Activated naive CD4-positive, alpha-beta T cell treated with anti-CD3 and anti-CD28 coated beads, Interleukin-2, amount 50 U/mL, for 24 hours (primary cell): Measurements from ENCODE around the gene PRTG.
A peak's percentile ranks its signal among the peaks of the same experiment; 100 is the strongest.
"Not testable (repeated sequence)": the region's sequence is repeated elsewhere in the genome, so short reads cannot be mapped to it uniquely, and the experiment has no call there.

Experiments used
- H3K27ac Mint-ChIP-seq: one replicate; pipeline ENCODE4 v1.8.0; 2021; ENCODE audit warnings: mild to moderate bottlenecking, mixed read lengths
- H3K27me3 Mint-ChIP-seq: one replicate; pipeline ENCODE4 v1.8.0; 2021; ENCODE audit warnings: mixed read lengths
- H3K36me3 Mint-ChIP-seq: one replicate; pipeline ENCODE4 v1.8.0; 2021; ENCODE audit warnings: mixed read lengths
- H3K4me1 Mint-ChIP-seq: one replicate; pipeline ENCODE4 v1.8.0; 2021; ENCODE audit warnings: mixed read lengths
- H3K4me3 Mint-ChIP-seq: one replicate; pipeline ENCODE4 v1.8.0; 2021; ENCODE audit warnings: mild to moderate bottlenecking, mixed read lengths
- H3K9me3 Mint-ChIP-seq: one replicate; pipeline ENCODE4 v1.8.0; 2021; ENCODE audit warnings: mixed read lengths

The PRTG gene

GRCh38 chr15:55734641-55735040 is 8.3 kb downstream of the PRTG start:
- H3K4me1 Mint-ChIP-seq = no peaks in the 10 kb centered on the region
- no peaks in the 10 kb centered on the region for H3K9me3 Mint-ChIP-seq

GRCh38 chr15:55733461-55733860 is 9.5 kb downstream of the PRTG start:
- not testable (repeated sequence) for H3K9me3 Mint-ChIP-seq, H3K36me3 Mint-ChIP-seq, H3K4me1 Mint-ChIP-seq, H3K27ac Mint-ChIP-seq, H3K4me3 Mint-ChIP-seq
- peaks cover 13% of the 10 kb centered on the region for H3K27me3 Mint-ChIP-seq

More at GRCh38 chr15:55734641-55735040, 8.3 kb downstream of the PRTG start:
- Mint-ChIP-seq H3K27me3 (peaks cover 15% of the 10 kb centered on the region), H3K4me3 (no peak overlapping the region), H3K27ac (no peak overlapping the region), H3K36me3 (no peaks in the 10 kb centered on the region)

GRCh38 chr15:55721554-55722185 is 21.3 kb downstream of the PRTG start:
- Mint-ChIP-seq H3K9me3 (peaks cover 5% of the 10 kb centered on the region), H3K4me3 (no peak overlapping the region), H3K27me3 (peaks cover 22% of the 10 kb centered on the region), H3K27ac (peak overlapping the region; percentile 25), H3K4me1 (no peaks in the 10 kb centered on the region), H3K36me3 (no peaks in the 10 kb centered on the region)

GRCh38 chr15:55715355-55716076 is 27.4 kb downstream of the PRTG start:
- H3K4me1 Mint-ChIP-seq = no peaks in the 10 kb centered on the region
- H3K9me3 Mint-ChIP-seq = no peaks in the 10 kb centered on the region
- no peak overlapping the region for H3K4me3 Mint-ChIP-seq
- no peaks in the 10 kb centered on the region for H3K36me3 Mint-ChIP-seq
- no peak overlapping the region for H3K27ac Mint-ChIP-seq
- H3K27me3 Mint-ChIP-seq = peaks cover 7% of the 10 kb centered on the region

GRCh38 chr15:55714064-55714463 is 28.9 kb downstream of the PRTG start:
- Mint-ChIP-seq H3K36me3 (no peaks in the 10 kb centered on the region), H3K27me3 (peaks cover 4% of the 10 kb centered on the region)

GRCh38 chr15:55712363-55712762 is 30.6 kb downstream of the PRTG start:
- Mint-ChIP-seq H3K27ac (no peak overlapping the region), H3K4me3 (no peak overlapping the region), H3K36me3 (no peaks in the 10 kb centered on the region), H3K4me1 (no peaks in the 10 kb centered on the region), H3K9me3 (no peaks in the 10 kb centered on the region), H3K27me3 (peaks cover 4% of the 10 kb centered on the region)

More at GRCh38 chr15:55714064-55714463, 28.9 kb downstream of the PRTG start:
- Mint-ChIP-seq H3K4me3 (no peak overlapping the region), H3K4me1 (no peaks in the 10 kb centered on the region), H3K27ac (no peak overlapping the region), H3K9me3 (no peaks in the 10 kb centered on the region)

GRCh38 chr15:55710286-55710685 is 32.7 kb downstream of the PRTG start:
- Mint-ChIP-seq H3K4me3 (no peak overlapping the region), H3K27ac (no peak overlapping the region), H3K4me1 (no peaks in the 10 kb centered on the region), H3K27me3 (peaks cover 7% of the 10 kb centered on the region), H3K9me3 (no peaks in the 10 kb centered on the region), H3K36me3 (no peaks in the 10 kb centered on the region)

- H3K27me3 Mint-ChIP-seq = peaks cover 7% of the 10 kb centered on the region
- no peaks in the 10 kb centered on the region for H3K4me1 Mint-ChIP-seq
- no peak overlapping the region for H3K27ac Mint-ChIP-seq
- H3K9me3 Mint-ChIP-seq = no peaks in the 10 kb centered on the region
- H3K4me3 Mint-ChIP-seq = no peak overlapping the region
- H3K36me3 Mint-ChIP-seq = no peaks in the 10 kb centered on the region
These were observed 33.5 kb downstream of the PRTG start for GRCh38 chr15:55709458-55709857.

GRCh38 chr15:55708720-55709119 is 34.2 kb downstream of the PRTG start:
- H3K27ac Mint-ChIP-seq = no peak overlapping the region
- H3K4me3 Mint-ChIP-seq = no peak overlapping the region
- H3K4me1 Mint-ChIP-seq = no peaks in the 10 kb centered on the region
- no peaks in the 10 kb centered on the region for H3K36me3 Mint-ChIP-seq
- peaks cover 7% of the 10 kb centered on the region for H3K27me3 Mint-ChIP-seq
- no peaks in the 10 kb centered on the region for H3K9me3 Mint-ChIP-seq

GRCh38 chr15:55707951-55708350 is 35.0 kb downstream of the PRTG start:
- H3K27ac Mint-ChIP-seq = no peak overlapping the region
- H3K27me3 Mint-ChIP-seq = peaks cover 7% of the 10 kb centered on the region
- H3K4me1 Mint-ChIP-seq = no peaks in the 10 kb centered on the region
- H3K36me3 Mint-ChIP-seq = no peaks in the 10 kb centered on the region
- no peak overlapping the region for H3K4me3 Mint-ChIP-seq
- H3K9me3 Mint-ChIP-seq = no peaks in the 10 kb centered on the region

GRCh38 chr15:55707518-55707917 is 35.4 kb downstream of the PRTG start:
- Mint-ChIP-seq H3K9me3 (no peaks in the 10 kb centered on the region), H3K4me3 (no peak overlapping the region), H3K27me3 (peaks cover 7% of the 10 kb centered on the region), H3K36me3 (no peaks in the 10 kb centered on the region), H3K27ac (no peak overlapping the region), H3K4me1 (no peaks in the 10 kb centered on the region)

- Mint-ChIP-seq H3K36me3 (no peaks in the 10 kb centered on the region), H3K4me3 (no peak overlapping the region), H3K4me1 (no peaks in the 10 kb centered on the region), H3K9me3 (no peaks in the 10 kb centered on the region), H3K27me3 (peaks cover 3% of the 10 kb centered on the region), H3K27ac (no peak overlapping the region)
These were observed 39.1 kb downstream of the PRTG start for GRCh38 chr15:55703873-55704301.

GRCh38 chr15:55700876-55701275 is 42.1 kb downstream of the PRTG start:
- no peaks in the 10 kb centered on the region for H3K36me3 Mint-ChIP-seq
- peaks cover 4% of the 10 kb centered on the region for H3K27me3 Mint-ChIP-seq
- H3K4me1 Mint-ChIP-seq = no peaks in the 10 kb centered on the region
- no peak overlapping the region for H3K27ac Mint-ChIP-seq
- H3K9me3 Mint-ChIP-seq = no peaks in the 10 kb centered on the region
- H3K4me3 Mint-ChIP-seq = no peak overlapping the region

GRCh38 chr15:55698653-55699052 is 44.3 kb downstream of the PRTG start:
- Mint-ChIP-seq H3K27me3 (peaks cover 4% of the 10 kb centered on the region), H3K27ac (no peak overlapping the region), H3K36me3 (no peaks in the 10 kb centered on the region), H3K4me1 (no peaks in the 10 kb centered on the region), H3K9me3 (no peaks in the 10 kb centered on the region), H3K4me3 (no peak overlapping the region)

- peaks cover 7% of the 10 kb centered on the region for H3K27me3 Mint-ChIP-seq
- H3K27ac Mint-ChIP-seq = no peak overlapping the region
These were observed 46.7 kb downstream of the PRTG start for GRCh38 chr15:55696221-55696620.

GRCh38 chr15:55695432-55695831 is 47.5 kb downstream of the PRTG start:
- H3K27me3 Mint-ChIP-seq = peaks cover 7% of the 10 kb centered on the region
- H3K4me1 Mint-ChIP-seq = no peaks in the 10 kb centered on the region
- no peak overlapping the region for H3K4me3 Mint-ChIP-seq
- H3K27ac Mint-ChIP-seq = no peak overlapping the region
- H3K36me3 Mint-ChIP-seq = no peaks in the 10 kb centered on the region
- H3K9me3 Mint-ChIP-seq = no peaks in the 10 kb centered on the region

More at GRCh38 chr15:55696221-55696620, 46.7 kb downstream of the PRTG start:
- Mint-ChIP-seq H3K4me3 (no peak overlapping the region), H3K4me1 (no peaks in the 10 kb centered on the region), H3K36me3 (no peaks in the 10 kb centered on the region), H3K9me3 (no peaks in the 10 kb centered on the region)
